Testis (tissue), 3 donors: ENCODE data around the gene SDCCAG8. TPM values are rescaled to one million over a fixed set of nuclear protein-coding genes. Genes with fewer than 3 reads are reported as not detected.
A peak's percentile ranks its signal among the peaks of the same experiment; 100 is the strongest.

Experiments used
- DNase-seq: peaks from one replicate; pipeline ENCODE4 v3.0.0-alpha.2; 2019
- H3K27ac ChIP-seq, 2 donors: fragments of 200-600 bp; sonication (generic); one replicate each; pipeline ENCODE4 v1.5.1; 2019
- H3K27me3 ChIP-seq: fragments of 200-600 bp; sonication (generic); one replicate; pipeline ENCODE4 v1.5.1; 2019
- H3K36me3 ChIP-seq: fragments of 200-600 bp; sonication (generic); one replicate; pipeline ENCODE4 v1.5.1; 2017; ENCODE audit warnings: low read depth; ENCODE audit errors: missing control alignments
- H3K4me1 ChIP-seq: fragments of 200-600 bp; sonication (generic); one replicate; pipeline ENCODE4 v1.5.1; 2019
- H3K4me3 ChIP-seq, 2 donors: fragments of 200-600 bp; sonication (generic); one replicate each; pipeline ENCODE4 v1.5.1; 2017 to 2019
- H3K9me3 ChIP-seq: fragments of 200-600 bp; sonication (generic); one replicate; pipeline ENCODE4 v1.5.1; 2017
- CTCF ChIP-seq, 3 experiments: fragments of 450-650 bp in 2 of 3; fragments of 200-600 bp in 1 of 3; sonication (generic) in 1 of 3; IDR thresholded peaks; one replicate each; pipeline ENCODE4 v1.5.1; 2016 to 2019; ENCODE audit warnings: antibody characterized with exemption in 3 of 3, mild to moderate bottlenecking in 2 of 3, moderate library complexity in 1 of 3
- POLR2A ChIP-seq: fragments of 450-650 bp; IDR thresholded peaks from one replicate; pipeline ENCODE4 v1.6.1; 2017; ENCODE audit warnings: antibody characterized with exemption, mild to moderate bottlenecking, moderate library complexity
- WGBS, 2 donors: methylation state at CpG; one replicate each; pipeline ENCODE4 v1.1.5; 2018; 5-methylcytosine and 5-hydroxymethylcytosine counted together
- intact Hi-C: fragments of 100-400 bp; cut with DNase I; formaldehyde crosslinking; loops from one replicate; pipeline ENCODE4 v1.15.1; 2023; ENCODE audit warnings: low total_unique reads
- polyA plus RNA-seq: library from polyadenylated mRNA; stranded (reverse); fragments of 350-450 nt; fragmentation: Illumina TruSeq; extraction: RNeasy Lipid Tissue Mini Kit (QIAGEN cat#74804); gene quantifications from one replicate; pipeline ENCODE4 v1.2.3, GENCODE V29; 2014; ENCODE audit warnings: low read depth, low replicate concordance; ENCODE audit not compliant: insufficient read depth
- total RNA-seq, 2 donors: library from RNA; depleted of rRNA; stranded (reverse); fragments of >200 nt; gene quantifications; one replicate each; pipeline ENCODE4 v1.2.3, GENCODE V29; 2016

SDCCAG8 gene
- total and polyA plus RNA-seq, 3 donors from 2014 or later: 21.9 to 45.4 (median 40.6) TPM

DNA sequence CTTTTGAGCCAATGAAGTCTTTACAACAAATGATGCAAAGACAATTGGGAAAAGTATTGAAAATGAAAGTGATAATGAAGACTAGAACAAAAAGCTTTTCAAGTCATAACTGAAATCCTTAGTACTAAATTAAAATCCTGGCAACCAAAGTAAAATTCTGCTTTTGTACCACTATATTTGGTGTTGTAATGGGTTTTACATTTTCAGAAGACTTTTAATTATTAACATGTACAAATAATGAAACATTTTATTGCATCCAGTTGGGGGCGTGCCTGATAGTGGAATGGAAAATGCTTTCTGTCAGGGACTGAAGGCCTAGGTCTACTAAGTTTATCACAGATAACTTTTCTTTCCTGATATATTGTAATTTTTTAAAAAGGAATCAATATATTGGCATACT, 89.4 kb downstream of the SDCCAG8 start:
- Histone ChIP-seq H3K27me3 (no peaks in the 10 kb centered on the region), H3K36me3 (no peaks in the 10 kb centered on the region), H3K4me1 (no peaks in the 10 kb centered on the region), H3K27ac (no peak overlapping the region), H3K4me3 (no peak overlapping the region), H3K9me3 (no peaks in the 10 kb centered on the region)
- WGBS, 2 donors: 58 to 59% methylated on average over 1 of the region's 1 CpG
- TF ChIP-seq POLR2A: no peak
- TF ChIP-seq CTCF (IDR thresholded peaks at IDR 0.05): peak; percentile 24 to 47 (median 46)
- intact Hi-C loops: loop anchor here (10.0 kb wide), 1 partner anchor 930 kb away; no protein-coding TSS in a partner anchor
- peak; percentile 70 for DNase-seq

DNA sequence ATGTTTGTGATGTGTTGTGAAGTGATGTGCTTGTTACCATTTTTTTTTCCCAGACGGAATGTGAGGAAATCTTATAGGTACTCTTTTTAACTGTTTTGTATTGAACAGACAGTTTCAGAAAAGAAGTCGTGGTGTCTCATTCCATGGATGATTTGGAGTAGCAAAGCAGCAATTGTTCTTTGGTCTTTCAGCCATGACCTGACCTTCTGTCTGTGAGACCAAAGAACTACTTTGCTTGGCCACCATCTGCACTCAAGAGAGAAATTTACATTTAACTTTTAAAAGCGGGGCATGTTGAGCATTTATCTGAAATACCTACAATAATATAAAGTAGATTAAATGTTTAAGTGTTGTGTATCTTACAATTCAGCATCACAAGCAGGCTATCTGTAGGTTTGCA, 90.2 kb downstream of the SDCCAG8 start:
- WGBS, 2 donors: 59 to 66% methylated on average over 3 of the region's 3 CpGs
- intact Hi-C loops: loop anchor here (10.0 kb wide), 1 partner anchor 929 kb away; no protein-coding TSS in a partner anchor
- H3K9me3 ChIP-seq: no peaks in the 10 kb centered on the region

GRCh38 chr1:243346468-243346867, 90.6 kb downstream of the SDCCAG8 start:
- H3K4me1 ChIP-seq: no peaks in the 10 kb centered on the region
- no peaks in the 10 kb centered on the region for H3K9me3 ChIP-seq
- no peak for DNase-seq
- no peaks in the 10 kb centered on the region for H3K27me3 ChIP-seq
- intact Hi-C loops: loop anchor here (10.0 kb wide), 1 partner anchor 928 kb away; no protein-coding TSS in a partner anchor
- no peak for TF ChIP-seq POLR2A
- no peak for TF ChIP-seq CTCF (IDR thresholded peaks at IDR 0.05)
- 88 to 98% methylated on average over 3 of the region's 3 CpGs for WGBS, 2 donors
- H3K27ac ChIP-seq: no peak overlapping the region
- H3K4me3 ChIP-seq: no peak overlapping the region
- H3K36me3 ChIP-seq: no peaks in the 10 kb centered on the region

More for the DNA sequence above, 90.2 kb downstream of the SDCCAG8 start:
- no peak for TF ChIP-seq POLR2A
- TF ChIP-seq CTCF (IDR thresholded peaks at IDR 0.05): no peak
- no peak for DNase-seq
- Histone ChIP-seq H3K36me3 (no peaks in the 10 kb centered on the region), H3K27me3 (no peaks in the 10 kb centered on the region), H3K4me3 (no peak overlapping the region), H3K27ac (no peak overlapping the region), H3K4me1 (no peaks in the 10 kb centered on the region)

GRCh38 chr1:243348331-243348730, 92.5 kb downstream of the SDCCAG8 start:
- 33 to 86% methylated on average over 6 to 11 of the region's 11 CpGs for WGBS, 2 donors
- Histone ChIP-seq H3K4me1 (no peaks in the 10 kb centered on the region), H3K36me3 (no peaks in the 10 kb centered on the region), H3K4me3 (no peak overlapping the region), H3K9me3 (no peaks in the 10 kb centered on the region), H3K27ac (no peak overlapping the region), H3K27me3 (no peaks in the 10 kb centered on the region)
- TF ChIP-seq CTCF (IDR thresholded peaks at IDR 0.05): no peak
- TF ChIP-seq POLR2A: no peak
- DNase-seq: no peak
- intact Hi-C loops: loop anchor here (10.0 kb wide), 1 partner anchor 926 kb away; no protein-coding TSS in a partner anchor

GRCh38 chr1:243349128-243349527, 93.3 kb downstream of the SDCCAG8 start:
- Histone ChIP-seq H3K4me1 (no peaks in the 10 kb centered on the region), H3K4me3 (no peak overlapping the region), H3K9me3 (no peaks in the 10 kb centered on the region), H3K27me3 (no peaks in the 10 kb centered on the region), H3K36me3 (no peaks in the 10 kb centered on the region), H3K27ac (no peak overlapping the region)
- DNase-seq: no peak
- 63 to 71% methylated on average over 1 of the region's 1 CpG for WGBS, 2 donors
- no peak for TF ChIP-seq POLR2A
- TF ChIP-seq CTCF (IDR thresholded peaks at IDR 0.05): no peak
- intact Hi-C loops: loop anchor here (10.0 kb wide), 1 partner anchor 926 kb away; no protein-coding TSS in a partner anchor
